ENCODE measurements around the gene MLC1. TPM values are rescaled to one million over a fixed set of nuclear protein-coding genes. Genes with fewer than 3 reads are reported as not detected.

MLC1 gene
- total RNA-seq, 1 experiment from 2014 or later, result not detected

- in situ Hi-C loops (cut with HindIII; ENCODE audit: low pct_unique_long_range_greater_than_20kb, low sequenced_read_pairs), result no loop called here
- DNase-seq (ENCODE audit: low read depth), result no peak
These were observed 72.7 kb downstream of the MLC1 start, which contains the start of gene IL17REL for GRCh38 chr22:50012211-50013181. TSS of gene IL17REL (minus strand) at chr22:50012765. CDS start at chr22:50012646, 119 bp downstream.

GRCh38 chr22:50011447-50012210 lies 73.6 kb downstream of the MLC1 start:
- in situ Hi-C loops (cut with HindIII; ENCODE audit: low pct_unique_long_range_greater_than_20kb, low sequenced_read_pairs), result no loop called here
- DNase-seq (ENCODE audit: low read depth), result no peak

- in situ Hi-C loops (cut with HindIII; ENCODE audit: low pct_unique_long_range_greater_than_20kb, low sequenced_read_pairs), result no loop called here
- no peak for DNase-seq (ENCODE audit: low read depth)
These were observed 74.4 kb downstream of the MLC1 start for GRCh38 chr22:50010676-50011446.

- DNase-seq (ENCODE audit: low read depth), result no peak
- in situ Hi-C loops (cut with HindIII; ENCODE audit: low pct_unique_long_range_greater_than_20kb, low sequenced_read_pairs), result no loop called here
These were observed 75.2 kb downstream of the MLC1 start for GRCh38 chr22:50009765-50010675.

Other genes with a start within 250 kb of the MLC1 start
- gene ZBED4, start 231.6 kb downstream of the MLC1 start, total RNA-seq (2014; rRNA removed; shearing (Covaris generic); ENCODE audit: low replicate concordance), result 8.8 and 13.7 TPM in 2 replicates
- 39.1 and 45.1 TPM in 2 replicates for gene ALG12, start 167.0 kb downstream of the MLC1 start, total RNA-seq (2014; rRNA removed; shearing (Covaris generic); ENCODE audit: low replicate concordance)
- gene CRELD2, start 166.8 kb downstream of the MLC1 start, total RNA-seq (2014; rRNA removed; shearing (Covaris generic); ENCODE audit: low replicate concordance), result 44.7 and 60.4 TPM in 2 replicates
- gene PIM3, start 124.7 kb downstream of the MLC1 start, total RNA-seq (2014; rRNA removed; shearing (Covaris generic); ENCODE audit: low replicate concordance), result 138 and 142 TPM in 2 replicates
- gene IL17REL, start 72.7 kb downstream of the MLC1 start, total RNA-seq (2014; rRNA removed; shearing (Covaris generic); ENCODE audit: low replicate concordance), result not detected in 2 replicates
- gene TTLL8, start 27.1 kb downstream of the MLC1 start, total RNA-seq (2014; rRNA removed; shearing (Covaris generic); ENCODE audit: low replicate concordance), result not detected in 2 replicates
- not detected in 2 replicates for gene MOV10L1, start 4.6 kb upstream of the MLC1 start, total RNA-seq (2014; rRNA removed; shearing (Covaris generic); ENCODE audit: low replicate concordance)
- 18.0 and 19.5 TPM in 2 replicates for gene PANX2, start 85.3 kb upstream of the MLC1 start, total RNA-seq (2014; rRNA removed; shearing (Covaris generic); ENCODE audit: low replicate concordance)
- 82.4 and 89.0 TPM in 2 replicates for gene TRABD, start 100.5 kb upstream of the MLC1 start, total RNA-seq (2014; rRNA removed; shearing (Covaris generic); ENCODE audit: low replicate concordance)
- 54.0 and 61.6 TPM in 2 replicates for gene SELENOO, start 115.6 kb upstream of the MLC1 start, total RNA-seq (2014; rRNA removed; shearing (Covaris generic); ENCODE audit: low replicate concordance)
- 18.0 and 34.5 TPM in 2 replicates for gene TUBGCP6, start 159.6 kb upstream of the MLC1 start, total RNA-seq (2014; rRNA removed; shearing (Covaris generic); ENCODE audit: low replicate concordance)
- 18.9 and 34.0 TPM in 2 replicates for gene HDAC10, start 165.8 kb upstream of the MLC1 start, total RNA-seq (2014; rRNA removed; shearing (Covaris generic); ENCODE audit: low replicate concordance)
- gene MAPK12, start 176.3 kb upstream of the MLC1 start, total RNA-seq (2014; rRNA removed; shearing (Covaris generic); ENCODE audit: low replicate concordance), result 142 and 149 TPM in 2 replicates
- gene MAPK11, start 185.0 kb upstream of the MLC1 start, total RNA-seq (2014; rRNA removed; shearing (Covaris generic); ENCODE audit: low replicate concordance), result 24.5 and 48.8 TPM in 2 replicates
- 300 and 353 TPM in 2 replicates for gene PLXNB2, start 222.2 kb upstream of the MLC1 start, total RNA-seq (2014; rRNA removed; shearing (Covaris generic); ENCODE audit: low replicate concordance)
- gene DENND6B, start 241.6 kb upstream of the MLC1 start, total RNA-seq (2014; rRNA removed; shearing (Covaris generic); ENCODE audit: low replicate concordance), result 7.8 and 24.4 TPM in 2 replicates